ENCODE measurements around the gene KCTD21.

DNA sequence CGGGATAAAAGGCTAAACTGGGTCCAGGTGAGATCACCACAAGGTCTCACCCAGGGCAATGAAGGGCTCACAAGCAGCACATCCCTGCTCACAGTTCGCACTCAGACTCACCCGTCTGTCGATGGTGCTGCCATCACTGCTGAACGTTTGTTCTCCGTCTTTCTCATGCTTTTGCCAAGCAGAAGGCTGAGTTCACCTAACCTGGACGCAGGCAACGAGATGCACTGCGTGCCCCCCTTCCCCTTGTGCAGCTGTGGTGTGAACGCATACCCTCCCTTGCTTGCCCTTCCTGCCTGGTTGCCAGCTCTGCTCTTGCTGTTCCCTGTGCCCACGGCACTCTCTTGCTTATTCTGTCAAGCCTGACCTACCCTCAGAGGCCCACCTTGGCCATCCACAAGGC is 18.0 kb downstream of the KCTD21 start:
- TF ChIP-seq POLR2A (IDR thresholded peaks at IDR 0.05; ENCODE audit: low read depth, low read length) (no peak), POLR2AphosphoS5 (IDR thresholded peaks at IDR 0.05; ENCODE audit: low read depth, low read length) (no peak)
